ENCODE measurements around the gene RALA. TPM values are rescaled to one million over a fixed set of nuclear protein-coding genes. Genes with fewer than 3 reads are reported as not detected.

RALA gene
- total RNA-seq, 2 experiments from 2014 or later = 24.5 to 27.5 TPM

DNA sequence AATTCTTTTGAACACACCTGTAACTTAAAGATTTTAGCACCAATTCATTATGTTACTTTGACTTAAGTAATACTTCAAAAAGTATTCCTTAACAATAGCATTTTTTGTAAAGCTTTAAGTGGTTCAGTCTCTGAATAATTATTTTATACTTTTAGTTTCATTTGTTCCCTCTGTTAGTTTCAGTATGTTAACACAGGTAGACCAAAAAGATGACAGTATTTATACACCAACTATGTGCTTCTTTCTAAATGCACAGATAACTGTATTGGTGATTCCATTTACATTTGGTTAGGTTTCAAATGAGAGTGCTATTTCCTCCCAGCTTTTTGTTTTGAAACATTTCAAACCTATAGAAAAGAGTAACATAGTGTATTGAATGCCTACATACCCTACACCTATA lies 14.0 kb downstream of the RALA start:
- TF ChIP-seq, protein P1, sequence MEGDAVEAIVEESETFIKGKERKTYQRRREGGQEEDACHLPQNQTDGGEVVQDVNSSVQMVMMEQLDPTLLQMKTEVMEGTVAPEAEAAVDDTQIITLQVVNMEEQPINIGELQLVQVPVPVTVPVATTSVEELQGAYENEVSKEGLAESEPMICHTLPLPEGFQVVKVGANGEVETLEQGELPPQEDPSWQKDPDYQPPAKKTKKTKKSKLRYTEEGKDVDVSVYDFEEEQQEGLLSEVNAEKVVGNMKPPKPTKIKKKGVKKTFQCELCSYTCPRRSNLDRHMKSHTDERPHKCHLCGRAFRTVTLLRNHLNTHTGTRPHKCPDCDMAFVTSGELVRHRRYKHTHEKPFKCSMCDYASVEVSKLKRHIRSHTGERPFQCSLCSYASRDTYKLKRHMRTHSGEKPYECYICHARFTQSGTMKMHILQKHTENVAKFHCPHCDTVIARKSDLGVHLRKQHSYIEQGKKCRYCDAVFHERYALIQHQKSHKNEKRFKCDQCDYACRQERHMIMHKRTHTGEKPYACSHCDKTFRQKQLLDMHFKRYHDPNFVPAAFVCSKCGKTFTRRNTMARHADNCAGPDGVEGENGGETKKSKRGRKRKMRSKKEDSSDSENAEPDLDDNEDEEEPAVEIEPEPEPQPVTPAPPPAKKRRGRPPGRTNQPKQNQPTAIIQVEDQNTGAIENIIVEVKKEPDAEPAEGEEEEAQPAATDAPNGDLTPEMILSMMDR (IDR thresholded peaks at IDR 0.05) = no peak
- Histone ChIP-seq H3K27ac (ENCODE audit: low read depth in 1 of 2, low read length in 2 of 2) (no peak overlapping the region), H3K9me3 (ENCODE audit: control insufficient read depth in 1 of 2, insufficient read depth in 1 of 2, low read length in 2 of 2) (no peaks in the 10 kb centered on the region), H3K4me1 (ENCODE audit: insufficient read depth, low read length) (peaks cover 38% of the 10 kb centered on the region), H3K4me3 (ENCODE audit: low read length) (no peak overlapping the region), H3K27me3 (ENCODE audit: control insufficient read depth in 1 of 2, insufficient read depth in 2 of 2, low read length in 2 of 2) (no peaks in the 10 kb centered on the region), H3K36me3 (ENCODE audit: insufficient read depth, low read length) (peaks cover 5% of the 10 kb centered on the region)
- Mint-ChIP-seq H3K4me3 (no peak overlapping the region), H3K9me3 (no peaks in the 10 kb centered on the region), H3K27me3 (no peaks in the 10 kb centered on the region), H3K36me3 (ENCODE audit: low read depth) (peaks cover 51% of the 10 kb centered on the region), H3K4me1 (ENCODE audit: low read depth) (peaks cover 92% of the 10 kb centered on the region), H3K27ac (no peak overlapping the region)
- CTCF ChIA-PET = interaction anchor here (1.0 to 1.2 kb wide), 4 partner anchors 10 to 57 kb away, joined by 3 to 4 read pairs (median 3); no protein-coding TSS in a partner anchor
- POLR2A ChIA-PET = interaction anchor here (0.9 to 2.0 kb wide), 2 partner anchors 14 to 96 kb away, joined by 4 to 8 read pairs; partner anchors contain the start of gene RALA
- DNase-seq (no peak), ATAC-seq (ENCODE audit: poor library complexity) (no peak)
- intact Hi-C loops (cut with DNase I, micrococcal nuclease) = loop anchor here in 1 of 2 experiments (10.0 kb wide), 1 partner anchor 47 kb away; no protein-coding TSS in a partner anchor

DNA sequence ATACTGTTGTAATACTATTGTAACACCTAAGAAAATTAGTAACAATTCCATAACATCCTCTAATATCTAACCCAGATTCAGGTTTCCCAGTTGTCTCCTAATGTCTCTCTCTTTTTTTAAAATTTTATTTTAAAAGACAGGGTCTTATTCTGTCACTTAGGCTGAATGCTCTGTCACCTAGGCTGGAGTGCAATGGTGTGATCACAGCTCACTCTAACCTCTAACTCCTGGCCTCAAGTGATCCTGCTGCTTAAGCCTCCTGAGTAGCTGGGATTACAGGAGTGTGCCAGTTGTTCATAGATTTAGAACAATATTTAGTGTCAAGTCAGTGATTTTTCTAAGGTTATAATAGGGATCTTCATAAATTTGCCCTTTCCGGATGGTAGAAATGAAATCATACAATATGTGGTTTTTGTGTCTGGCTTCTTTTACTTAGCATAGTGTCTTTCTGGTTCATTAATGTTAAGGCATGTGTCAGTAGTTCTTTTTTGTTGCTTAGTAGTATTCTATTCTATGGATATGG lies 14.7 kb downstream of the RALA start:
- POLR2A ChIA-PET = interaction anchor here (0.9 to 2.0 kb wide), 2 partner anchors 14 to 96 kb away, joined by 4 to 8 read pairs; partner anchors contain the start of gene RALA

GRCh38 chr7:39642896-39643295 lies 19.5 kb downstream of the RALA start:
- H3K27ac Mint-ChIP-seq = no peak overlapping the region
- Histone ChIP-seq H3K27ac (ENCODE audit: low read depth in 1 of 2, low read length in 2 of 2) (no peak overlapping the region), H3K27me3 (ENCODE audit: control insufficient read depth in 1 of 2, insufficient read depth in 2 of 2, low read length in 2 of 2) (no peaks in the 10 kb centered on the region), H3K4me1 (ENCODE audit: insufficient read depth, low read length) (peaks cover 7% of the 10 kb centered on the region), H3K9me3 (ENCODE audit: control insufficient read depth in 1 of 2, insufficient read depth in 1 of 2, low read length in 2 of 2) (no peaks in the 10 kb centered on the region), H3K4me3 (ENCODE audit: low read length) (no peak overlapping the region), H3K36me3 (ENCODE audit: insufficient read depth, low read length) (no peaks in the 10 kb centered on the region)
- H3K4me1 Mint-ChIP-seq (ENCODE audit: low read depth) = peaks cover 90% of the 10 kb centered on the region
- H3K27me3 Mint-ChIP-seq = no peaks in the 10 kb centered on the region
- no peak overlapping the region for H3K4me3 Mint-ChIP-seq
- intact Hi-C loops (cut with DNase I, micrococcal nuclease) = no loop called here
- peaks cover 35% of the 10 kb centered on the region for H3K36me3 Mint-ChIP-seq (ENCODE audit: low read depth)
- ChIA-PET POLR2A (no interaction called here), CTCF (no interaction called here)
- TF ChIP-seq, protein P1 (IDR thresholded peaks at IDR 0.05) = no peak
- DNase-seq (no peak), ATAC-seq (ENCODE audit: poor library complexity) (no peak)
- no peaks in the 10 kb centered on the region for H3K9me3 Mint-ChIP-seq

More for the DNA sequence above, 14.7 kb downstream of the RALA start:
- Histone ChIP-seq H3K4me1 (ENCODE audit: insufficient read depth, low read length) (peaks cover 32% of the 10 kb centered on the region), H3K27me3 (ENCODE audit: control insufficient read depth in 1 of 2, insufficient read depth in 2 of 2, low read length in 2 of 2) (no peaks in the 10 kb centered on the region), H3K4me3 (ENCODE audit: low read length) (no peak overlapping the region), H3K27ac (ENCODE audit: low read depth in 1 of 2, low read length in 2 of 2) (no peak overlapping the region), H3K9me3 (ENCODE audit: control insufficient read depth in 1 of 2, insufficient read depth in 1 of 2, low read length in 2 of 2) (no peaks in the 10 kb centered on the region), H3K36me3 (ENCODE audit: insufficient read depth, low read length) (peaks cover 5% of the 10 kb centered on the region)
- ATAC-seq (ENCODE audit: poor library complexity) (no peak), DNase-seq (no peak)
- H3K9me3 Mint-ChIP-seq = no peaks in the 10 kb centered on the region
- peaks cover 94% of the 10 kb centered on the region for H3K4me1 Mint-ChIP-seq (ENCODE audit: low read depth)
- H3K27me3 Mint-ChIP-seq = no peaks in the 10 kb centered on the region
- TF ChIP-seq, protein P1 (IDR thresholded peaks at IDR 0.05) = no peak
- no peak overlapping the region for H3K27ac Mint-ChIP-seq
- peaks cover 51% of the 10 kb centered on the region for H3K36me3 Mint-ChIP-seq (ENCODE audit: low read depth)
- CTCF ChIA-PET = interaction anchor here (1.0 to 1.2 kb wide), 4 partner anchors 9 to 58 kb away, joined by 3 to 4 read pairs (median 3); no protein-coding TSS in a partner anchor
- no peak overlapping the region for H3K4me3 Mint-ChIP-seq
- intact Hi-C loops (cut with DNase I, micrococcal nuclease) = loop anchor here in 1 of 2 experiments (10.0 kb wide), 1 partner anchor 47 kb away; no protein-coding TSS in a partner anchor
